ENCODE results near the gene NKAIN4. TPM values are rescaled to one million over a fixed set of nuclear protein-coding genes. Genes with fewer than 3 reads are reported as not detected.

Gene NKAIN4
- total and polyA plus RNA-seq, 12 donors = 0.04 TPM; not detected in 11

DNA sequence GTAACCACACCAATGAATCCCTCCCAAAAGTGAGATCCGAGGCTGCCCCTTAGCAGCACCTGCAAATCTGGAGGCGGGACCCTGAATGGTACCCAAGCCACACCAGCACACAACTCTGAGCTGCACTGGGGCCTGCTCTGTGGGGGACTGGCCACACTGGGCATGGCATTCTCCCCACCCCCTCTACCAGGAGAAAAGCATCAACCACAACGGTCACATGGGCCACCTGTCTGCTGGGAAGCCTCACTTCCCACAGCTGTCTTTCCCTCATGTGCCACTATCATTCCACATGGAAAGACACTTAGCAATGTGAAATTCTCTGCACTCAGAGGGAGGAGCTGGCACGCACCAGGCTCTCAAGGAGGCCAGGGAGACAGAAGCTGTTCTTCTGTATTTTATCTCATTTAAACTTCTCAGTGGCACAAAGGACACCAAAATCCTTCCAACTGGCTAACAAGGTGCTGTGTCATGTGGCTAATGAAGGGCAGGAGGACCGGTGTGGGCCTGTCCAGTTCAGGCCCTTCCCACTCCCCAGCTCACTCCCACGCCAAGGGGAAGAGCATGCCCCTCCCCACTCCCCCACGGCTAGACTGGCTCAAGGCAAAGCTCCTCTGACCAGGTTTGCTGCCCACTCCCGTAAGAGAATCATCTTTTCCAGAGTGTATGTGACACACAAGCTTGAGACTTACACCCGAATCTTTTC, 57.3 kb downstream of the NKAIN4 start:
- Histone ChIP-seq H3K27ac (no peak overlapping the region), H3K27me3 (no peaks in the 10 kb centered on the region), H3K9me3 (no peaks in the 10 kb centered on the region), H3K4me3 (no peak overlapping the region), H3K36me3 (peaks cover 0 to 75% (median 16%) of the 10 kb centered on the region in 9 donors), H3K4me1 (peaks cover 0 to 33% (median 20%) of the 10 kb centered on the region in 9 donors)
- WGBS, 2 donors = 63 to 72% methylated on average over 9 of the region's 9 CpGs
- peak in 1 of 8 donors; percentile 53 for ATAC-seq
- TF ChIP-seq, protein P1, sequence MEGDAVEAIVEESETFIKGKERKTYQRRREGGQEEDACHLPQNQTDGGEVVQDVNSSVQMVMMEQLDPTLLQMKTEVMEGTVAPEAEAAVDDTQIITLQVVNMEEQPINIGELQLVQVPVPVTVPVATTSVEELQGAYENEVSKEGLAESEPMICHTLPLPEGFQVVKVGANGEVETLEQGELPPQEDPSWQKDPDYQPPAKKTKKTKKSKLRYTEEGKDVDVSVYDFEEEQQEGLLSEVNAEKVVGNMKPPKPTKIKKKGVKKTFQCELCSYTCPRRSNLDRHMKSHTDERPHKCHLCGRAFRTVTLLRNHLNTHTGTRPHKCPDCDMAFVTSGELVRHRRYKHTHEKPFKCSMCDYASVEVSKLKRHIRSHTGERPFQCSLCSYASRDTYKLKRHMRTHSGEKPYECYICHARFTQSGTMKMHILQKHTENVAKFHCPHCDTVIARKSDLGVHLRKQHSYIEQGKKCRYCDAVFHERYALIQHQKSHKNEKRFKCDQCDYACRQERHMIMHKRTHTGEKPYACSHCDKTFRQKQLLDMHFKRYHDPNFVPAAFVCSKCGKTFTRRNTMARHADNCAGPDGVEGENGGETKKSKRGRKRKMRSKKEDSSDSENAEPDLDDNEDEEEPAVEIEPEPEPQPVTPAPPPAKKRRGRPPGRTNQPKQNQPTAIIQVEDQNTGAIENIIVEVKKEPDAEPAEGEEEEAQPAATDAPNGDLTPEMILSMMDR (IDR thresholded peaks at IDR 0.05) = no peak
- no peak for DNase-seq
- intact Hi-C loops (cut with DNase I) = no loop called here

- Histone ChIP-seq H3K4me3 (no peak overlapping the region), H3K36me3 (peaks cover 0 to 53% (median 12%) of the 10 kb centered on the region in 9 donors), H3K4me1 (peaks cover 0 to 26% (median 20%) of the 10 kb centered on the region in 9 donors), H3K9me3 (no peaks in the 10 kb centered on the region), H3K27me3 (no peaks in the 10 kb centered on the region), H3K27ac (no peak overlapping the region)
- TF ChIP-seq, protein P1 (IDR thresholded peaks at IDR 0.05) = no peak
- DNase-seq (no peak), ATAC-seq (no peak)
- 98 to 99% methylated on average over 4 of the region's 4 CpGs for WGBS, 2 donors
- intact Hi-C loops (cut with DNase I) = no loop called here
Observed at GRCh38 chr20:63194797-63195173, 59.5 kb downstream of the NKAIN4 start.

- no peak overlapping the region for H3K4me3 ChIP-seq
Observed at GRCh38 chr20:63194007-63194796, 60.1 kb downstream of the NKAIN4 start.

DNA sequence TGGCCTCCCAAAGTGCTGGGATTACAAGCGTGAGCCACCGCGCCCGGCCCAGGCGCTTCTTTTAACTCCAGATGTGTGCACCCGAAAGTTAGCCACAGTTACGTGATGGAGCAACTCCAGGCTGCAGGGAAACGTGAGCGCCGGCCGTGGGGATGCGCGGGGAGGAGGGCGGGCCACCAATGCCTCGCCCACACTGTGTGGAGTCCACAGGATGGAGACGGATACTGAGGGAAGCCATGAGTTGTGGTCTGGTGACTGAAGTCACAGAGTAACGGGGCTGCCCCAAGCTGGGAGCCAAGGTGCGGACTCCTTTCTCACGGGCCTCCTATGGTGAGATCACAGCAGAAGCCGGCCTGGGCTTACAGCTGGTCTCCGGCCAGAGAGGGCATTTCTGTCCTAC, 61.5 kb downstream of the NKAIN4 start:
- Histone ChIP-seq H3K27ac (no peak overlapping the region), H3K4me3 (no peak overlapping the region), H3K4me1 (peaks cover 0 to 12% (median 8%) of the 10 kb centered on the region in 9 donors), H3K9me3 (no peaks in the 10 kb centered on the region), H3K36me3 (peaks cover 0 to 36% (median 12%) of the 10 kb centered on the region in 9 donors), H3K27me3 (peaks cover 0 to 2% (median 0%) of the 10 kb centered on the region in 7 donors)
- intact Hi-C loops (cut with DNase I) = no loop called here
- 90 to 93% methylated on average over 21 of the region's 21 CpGs for WGBS, 2 donors
- TF ChIP-seq, protein P1 (IDR thresholded peaks at IDR 0.05) = no peak
- DNase-seq (no peak), ATAC-seq (no peak)

More at GRCh38 chr20:63194007-63194796, 60.1 kb downstream of the NKAIN4 start:
- TF ChIP-seq, protein P1 (IDR thresholded peaks at IDR 0.05) = no peak
- Histone ChIP-seq H3K4me1 (peaks cover 0 to 26% (median 20%) of the 10 kb centered on the region in 9 donors), H3K9me3 (no peaks in the 10 kb centered on the region), H3K27me3 (no peaks in the 10 kb centered on the region), H3K36me3 (peaks cover 0 to 47% (median 12%) of the 10 kb centered on the region in 9 donors), H3K27ac (no peak overlapping the region)
- ATAC-seq (no peak), DNase-seq (no peak)
- WGBS, 2 donors = 79 to 82% methylated on average over 14 of the region's 14 CpGs
- intact Hi-C loops (cut with DNase I) = no loop called here

Data from heart right ventricle (tissue), 16 donors.